Peyer's patch (tissue), 4 donors: Measurements from ENCODE around the gene EPB41L1.

Experiments
- POLR2A ChIP-seq, 2 donors: fragments of 450-650 bp; IDR thresholded peaks; one replicate each; pipeline ENCODE4 v1.5.1; 2017; ENCODE audit warnings: antibody characterized with exemption in 2 of 2, mild to moderate bottlenecking in 2 of 2, moderate library complexity in 2 of 2
- TF ChIP-seq, protein P1 (sequence below), 6 experiments: fragments of 450-650 bp in 4 of 6; fragments of 200-600 bp in 2 of 6; sonication (generic) in 1 of 6; IDR thresholded peaks; one replicate each; pipeline ENCODE4 v1.5.1; 2017 to 2019; ENCODE audit warnings: antibody characterized with exemption in 6 of 6, mild to moderate bottlenecking in 3 of 6, moderate library complexity in 1 of 6

DNA sequence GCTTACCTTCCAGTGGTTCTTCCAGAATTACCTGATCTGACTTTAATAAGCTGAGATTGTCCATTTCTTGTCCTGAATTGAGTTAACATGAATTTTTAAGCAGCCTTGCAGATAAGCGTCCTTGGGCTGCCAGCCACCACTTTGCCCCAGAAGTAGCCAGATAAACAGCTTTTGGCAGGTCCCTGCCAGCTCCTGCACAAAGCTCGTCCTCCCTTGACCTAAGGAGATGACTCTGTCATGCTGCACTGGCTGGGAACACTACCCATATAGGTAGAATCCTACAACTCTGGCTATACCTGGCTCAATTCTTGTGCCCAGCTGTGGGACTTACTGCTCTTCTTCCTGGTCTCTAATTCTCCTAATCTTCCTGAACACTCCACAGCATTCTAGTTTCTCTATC, 42.1 kb downstream of the EPB41L1 start:
- TF ChIP-seq, protein P1, sequence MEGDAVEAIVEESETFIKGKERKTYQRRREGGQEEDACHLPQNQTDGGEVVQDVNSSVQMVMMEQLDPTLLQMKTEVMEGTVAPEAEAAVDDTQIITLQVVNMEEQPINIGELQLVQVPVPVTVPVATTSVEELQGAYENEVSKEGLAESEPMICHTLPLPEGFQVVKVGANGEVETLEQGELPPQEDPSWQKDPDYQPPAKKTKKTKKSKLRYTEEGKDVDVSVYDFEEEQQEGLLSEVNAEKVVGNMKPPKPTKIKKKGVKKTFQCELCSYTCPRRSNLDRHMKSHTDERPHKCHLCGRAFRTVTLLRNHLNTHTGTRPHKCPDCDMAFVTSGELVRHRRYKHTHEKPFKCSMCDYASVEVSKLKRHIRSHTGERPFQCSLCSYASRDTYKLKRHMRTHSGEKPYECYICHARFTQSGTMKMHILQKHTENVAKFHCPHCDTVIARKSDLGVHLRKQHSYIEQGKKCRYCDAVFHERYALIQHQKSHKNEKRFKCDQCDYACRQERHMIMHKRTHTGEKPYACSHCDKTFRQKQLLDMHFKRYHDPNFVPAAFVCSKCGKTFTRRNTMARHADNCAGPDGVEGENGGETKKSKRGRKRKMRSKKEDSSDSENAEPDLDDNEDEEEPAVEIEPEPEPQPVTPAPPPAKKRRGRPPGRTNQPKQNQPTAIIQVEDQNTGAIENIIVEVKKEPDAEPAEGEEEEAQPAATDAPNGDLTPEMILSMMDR (IDR thresholded peaks at IDR 0.05): no peak
- no peak for TF ChIP-seq POLR2A (IDR thresholded peaks at IDR 0.05)
